AG09309 (cell line): ENCODE data around the gene YPEL5.
"Not testable (repeated sequence)": the region's sequence is repeated elsewhere in the genome, so short reads cannot be mapped to it uniquely, and the experiment has no call there.

Experiments used
- DNase-seq: peaks from one replicate; pipeline ENCODE4 v3.0.0-alpha.2; 2010; ENCODE audit warnings: low read depth
- H3K4me3 ChIP-seq: 2 replicates; pipeline ENCODE4 v1.5.1; 2011; ENCODE audit warnings: mild to moderate bottlenecking, low read depth, low read length, moderate library complexity; ENCODE audit not compliant: control insufficient read depth
- TF ChIP-seq, protein P1 (sequence below): IDR thresholded peaks from 2 replicates; pipeline ENCODE4 v1.5.1; 2011; ENCODE audit warnings: mild to moderate bottlenecking, low read depth, low read length, inconsistent platforms; ENCODE audit not compliant: insufficient read depth, control insufficient read depth; ENCODE audit errors: missing control alignments

Gene YPEL5

DNA sequence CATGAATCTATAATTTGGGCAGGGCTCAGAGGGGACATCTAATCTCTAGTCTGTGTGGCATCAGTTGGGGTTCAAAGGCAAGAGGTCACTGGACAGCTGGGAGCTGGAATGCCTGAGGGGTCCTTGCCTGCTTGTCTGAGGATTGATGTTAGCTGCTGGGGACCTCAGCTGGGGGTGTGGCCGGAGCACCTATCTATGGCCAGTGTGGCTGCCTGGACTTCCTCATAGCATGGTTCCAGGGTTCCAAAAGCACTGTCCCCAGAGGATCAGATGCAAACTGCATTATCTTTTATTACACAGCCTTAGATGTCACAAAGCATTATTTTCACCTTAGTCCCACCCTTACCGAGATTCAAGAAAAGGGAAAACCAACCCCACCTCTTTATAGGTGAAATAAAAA, 38.6 kb upstream of the YPEL5 start:
- no peak overlapping the region for H3K4me3 ChIP-seq
- no peak for DNase-seq
- TF ChIP-seq, protein P1, sequence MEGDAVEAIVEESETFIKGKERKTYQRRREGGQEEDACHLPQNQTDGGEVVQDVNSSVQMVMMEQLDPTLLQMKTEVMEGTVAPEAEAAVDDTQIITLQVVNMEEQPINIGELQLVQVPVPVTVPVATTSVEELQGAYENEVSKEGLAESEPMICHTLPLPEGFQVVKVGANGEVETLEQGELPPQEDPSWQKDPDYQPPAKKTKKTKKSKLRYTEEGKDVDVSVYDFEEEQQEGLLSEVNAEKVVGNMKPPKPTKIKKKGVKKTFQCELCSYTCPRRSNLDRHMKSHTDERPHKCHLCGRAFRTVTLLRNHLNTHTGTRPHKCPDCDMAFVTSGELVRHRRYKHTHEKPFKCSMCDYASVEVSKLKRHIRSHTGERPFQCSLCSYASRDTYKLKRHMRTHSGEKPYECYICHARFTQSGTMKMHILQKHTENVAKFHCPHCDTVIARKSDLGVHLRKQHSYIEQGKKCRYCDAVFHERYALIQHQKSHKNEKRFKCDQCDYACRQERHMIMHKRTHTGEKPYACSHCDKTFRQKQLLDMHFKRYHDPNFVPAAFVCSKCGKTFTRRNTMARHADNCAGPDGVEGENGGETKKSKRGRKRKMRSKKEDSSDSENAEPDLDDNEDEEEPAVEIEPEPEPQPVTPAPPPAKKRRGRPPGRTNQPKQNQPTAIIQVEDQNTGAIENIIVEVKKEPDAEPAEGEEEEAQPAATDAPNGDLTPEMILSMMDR: no peak

DNA sequence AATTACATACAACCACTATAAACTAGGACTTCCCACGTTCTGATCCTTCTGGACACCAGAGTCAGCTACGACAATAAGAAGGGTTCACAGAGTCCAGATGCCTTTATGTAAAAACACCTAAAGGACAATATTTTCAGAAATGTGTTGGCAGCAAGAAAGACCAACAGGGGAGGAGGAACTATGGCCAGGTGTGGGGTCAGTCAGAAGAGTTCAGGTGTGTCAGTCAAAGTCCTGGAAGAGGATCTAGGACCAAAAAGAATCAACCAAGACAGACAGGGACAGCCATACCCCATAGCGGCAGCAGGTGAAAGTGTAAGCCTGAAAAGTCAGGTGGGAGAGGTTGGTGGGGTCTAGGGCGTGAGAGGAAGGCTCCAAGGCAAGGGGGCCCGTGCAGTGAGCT, 38.0 kb upstream of the YPEL5 start:
- no peak for DNase-seq
- H3K4me3 ChIP-seq: no peak overlapping the region
- TF ChIP-seq, protein P1: no peak

DNA sequence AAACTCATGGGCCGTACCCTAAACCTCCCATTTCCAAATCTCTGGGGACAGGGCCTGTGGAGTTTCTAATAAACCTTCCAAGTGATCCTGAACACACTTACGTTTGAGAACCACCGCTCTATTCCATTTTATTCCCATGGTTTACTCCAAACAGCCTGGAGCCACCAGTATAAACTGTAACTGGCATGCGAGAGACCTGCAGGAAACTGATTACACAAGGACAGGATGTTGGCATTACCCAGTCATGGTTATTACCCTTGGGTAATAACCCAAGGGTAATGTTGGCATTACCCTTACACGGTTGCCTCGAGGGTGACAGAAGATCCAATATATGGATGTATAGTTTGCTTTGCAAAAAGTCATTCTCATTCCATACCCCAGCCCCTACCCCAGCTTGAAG, 37.0 kb upstream of the YPEL5 start:
- DNase-seq: no peak
- TF ChIP-seq, protein P1: no peak
- no peak overlapping the region for H3K4me3 ChIP-seq

DNA sequence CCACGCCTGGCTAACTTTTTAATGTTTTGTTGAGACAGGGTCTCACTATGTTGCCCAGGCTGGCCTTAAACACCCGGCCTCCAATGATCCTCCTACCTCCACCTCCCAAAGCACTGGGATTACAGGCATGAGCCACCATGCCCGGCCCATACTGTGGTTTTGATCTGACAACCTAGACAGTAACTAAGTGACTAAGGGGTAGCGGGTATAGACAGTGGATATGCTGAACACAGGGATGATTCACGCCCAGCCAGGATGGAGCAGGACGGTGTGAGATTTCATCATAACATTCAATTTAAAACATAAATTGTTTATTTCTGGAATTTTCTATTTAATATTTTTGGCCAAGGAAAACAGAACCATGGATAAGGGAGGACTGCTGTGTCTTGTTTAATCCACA, 36.0 kb upstream of the YPEL5 start:
- DNase-seq: no peak
- TF ChIP-seq, protein P1: no peak
- H3K4me3 ChIP-seq: no peak overlapping the region

DNA sequence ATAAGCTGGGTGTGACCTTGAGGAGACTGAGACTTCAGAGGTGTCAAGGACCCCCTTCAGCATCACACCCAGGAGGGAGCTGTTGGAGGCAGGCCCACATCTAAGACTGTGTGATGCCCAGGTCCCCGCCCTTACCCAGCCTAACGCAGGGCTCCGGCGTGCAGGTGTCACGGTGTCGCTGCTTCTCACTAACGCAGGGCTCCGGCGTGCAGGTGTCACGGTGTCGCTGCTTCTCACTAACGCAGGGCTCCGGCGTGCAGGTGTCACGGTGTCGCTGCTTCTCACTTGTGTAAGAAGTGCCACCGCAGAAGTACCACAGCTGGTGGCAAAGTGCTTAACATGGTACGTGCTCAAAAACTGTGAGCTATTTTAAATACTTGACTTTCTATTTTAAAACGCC, 35.6 kb upstream of the YPEL5 start:
- not testable (repeated sequence) for DNase-seq, H3K4me3 ChIP-seq

DNA sequence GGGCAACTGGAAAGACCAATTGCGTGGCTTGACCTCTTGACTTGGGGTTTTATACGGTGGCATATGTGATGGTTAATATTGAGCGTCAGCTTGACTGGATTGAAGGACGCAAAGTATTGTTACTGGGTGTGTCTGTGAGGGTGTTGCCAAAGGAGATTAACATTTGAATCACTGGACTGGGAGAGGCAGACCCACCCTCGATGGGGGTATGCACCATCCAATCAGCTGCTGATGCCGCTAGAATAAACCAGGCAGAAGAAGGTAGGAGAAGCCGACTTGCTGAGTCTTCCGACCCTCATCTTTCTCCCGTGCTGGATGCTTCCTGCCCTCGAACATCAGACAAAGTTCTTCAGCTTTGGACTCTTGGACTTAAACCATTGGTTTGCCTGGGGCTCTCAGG, 34.2 kb upstream of the YPEL5 start:
- no peak for DNase-seq
- TF ChIP-seq, protein P1: no peak
- H3K4me3 ChIP-seq: no peak overlapping the region

DNA sequence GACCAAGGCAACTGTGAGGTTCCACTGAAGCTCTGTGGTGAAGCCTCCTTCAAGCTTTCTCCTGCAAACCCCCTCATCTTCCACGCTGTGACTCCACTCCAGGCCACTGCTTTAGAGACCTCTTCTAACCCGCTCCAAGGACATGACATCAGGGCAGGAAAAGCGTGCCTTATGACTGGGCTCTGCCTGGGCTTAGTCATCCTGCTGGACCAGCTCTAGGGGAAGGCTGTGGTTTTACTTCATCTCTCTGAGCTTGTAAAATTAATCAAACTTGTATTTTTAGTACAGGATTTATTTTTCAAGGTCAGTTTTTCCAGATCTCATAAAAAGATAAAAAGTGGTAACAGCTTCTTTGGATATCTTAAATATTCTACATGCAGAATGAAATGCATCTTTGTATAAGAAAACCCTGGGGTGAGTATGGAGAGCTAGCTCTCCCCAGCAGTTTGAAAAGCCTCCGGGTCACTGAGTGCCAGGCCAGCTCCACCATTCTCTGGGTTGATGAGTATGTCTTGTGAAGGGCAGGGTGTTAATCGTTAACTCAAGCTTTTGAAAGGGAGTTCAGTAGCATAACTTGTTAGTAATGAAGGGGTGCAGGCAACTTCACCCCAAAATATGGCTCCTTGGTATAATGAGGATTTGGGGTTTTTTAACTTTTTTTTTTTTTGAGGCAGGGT, 33.1 kb upstream of the YPEL5 start:
- DNase-seq: peak; percentile 90
- no peak overlapping the region for H3K4me3 ChIP-seq

More for the DNA sequence above, 33.1 kb upstream of the YPEL5 start:
- TF ChIP-seq, protein P1: no peak
